ENCODE data around the gene B4GALT2. TPM values are rescaled to one million over a fixed set of nuclear protein-coding genes. Genes with fewer than 3 reads are reported as not detected.

B4GALT2 gene
- total RNA-seq, 2 experiments from 2014 or later: 0.57 to 1.4 TPM

- no peaks in the 10 kb centered on the region for H3K4me1 ChIP-seq (ENCODE audit: insufficient read depth, low read length, poor library complexity, severe bottlenecking)
- CTCF ChIA-PET (ENCODE audit: unreplicated experiment): interaction anchor here (0.5 to 1.7 kb wide), 5 partner anchors 15 to 167 kb away, joined by 3 to 8 read pairs (median 3); no protein-coding TSS in a partner anchor
- no TSS peak for BruUV-seq (replicated peaks)
- no peaks in the 10 kb centered on the region for H3K79me2 ChIP-seq (ENCODE audit: insufficient read depth, low read depth, low read length)
- H3K9me3 ChIP-seq (ENCODE audit: low read length): no peaks in the 10 kb centered on the region
- no peak overlapping the region for H2AFZ ChIP-seq (ENCODE audit: low read length)
- H4K20me1 ChIP-seq (ENCODE audit: insufficient read depth, low read length): no peaks in the 10 kb centered on the region
- POLR2A ChIA-PET: no interaction called here
- no peak overlapping the region for H3K4me3 ChIP-seq (ENCODE audit: low read depth, low read length, poor library complexity, severe bottlenecking)
- no peak overlapping the region for H3K27ac ChIP-seq (ENCODE audit: low read depth, low read length, poor library complexity, severe bottlenecking)
- intact Hi-C loops (cut with micrococcal nuclease; ENCODE audit: unreplicated experiment): loop anchor here (5.0 kb wide), 1 partner anchor 94 kb away; no protein-coding TSS in a partner anchor
- TF ChIP-seq, protein P1, sequence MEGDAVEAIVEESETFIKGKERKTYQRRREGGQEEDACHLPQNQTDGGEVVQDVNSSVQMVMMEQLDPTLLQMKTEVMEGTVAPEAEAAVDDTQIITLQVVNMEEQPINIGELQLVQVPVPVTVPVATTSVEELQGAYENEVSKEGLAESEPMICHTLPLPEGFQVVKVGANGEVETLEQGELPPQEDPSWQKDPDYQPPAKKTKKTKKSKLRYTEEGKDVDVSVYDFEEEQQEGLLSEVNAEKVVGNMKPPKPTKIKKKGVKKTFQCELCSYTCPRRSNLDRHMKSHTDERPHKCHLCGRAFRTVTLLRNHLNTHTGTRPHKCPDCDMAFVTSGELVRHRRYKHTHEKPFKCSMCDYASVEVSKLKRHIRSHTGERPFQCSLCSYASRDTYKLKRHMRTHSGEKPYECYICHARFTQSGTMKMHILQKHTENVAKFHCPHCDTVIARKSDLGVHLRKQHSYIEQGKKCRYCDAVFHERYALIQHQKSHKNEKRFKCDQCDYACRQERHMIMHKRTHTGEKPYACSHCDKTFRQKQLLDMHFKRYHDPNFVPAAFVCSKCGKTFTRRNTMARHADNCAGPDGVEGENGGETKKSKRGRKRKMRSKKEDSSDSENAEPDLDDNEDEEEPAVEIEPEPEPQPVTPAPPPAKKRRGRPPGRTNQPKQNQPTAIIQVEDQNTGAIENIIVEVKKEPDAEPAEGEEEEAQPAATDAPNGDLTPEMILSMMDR (conservative IDR thresholded peaks at IDR 0.05; ENCODE audit: low read length): no peak
- TF ChIP-seq EZH2phosphoT487 (IDR thresholded peaks at IDR 0.05; ENCODE audit: borderline replicate concordance, low read depth, low read length): no peak
- DNase-seq (ENCODE audit: low spot score): no peak
- no peaks in the 10 kb centered on the region for H3K9me2 ChIP-seq (ENCODE audit: insufficient read depth, low read length)
- H3K36me3 ChIP-seq (ENCODE audit: insufficient read depth, low read length): no peaks in the 10 kb centered on the region
- no peak overlapping the region for H3K4me2 ChIP-seq (ENCODE audit: low read length)
Measured at GRCh38 chr1:43930949-43931275, 48.1 kb upstream of the B4GALT2 start.

DNA sequence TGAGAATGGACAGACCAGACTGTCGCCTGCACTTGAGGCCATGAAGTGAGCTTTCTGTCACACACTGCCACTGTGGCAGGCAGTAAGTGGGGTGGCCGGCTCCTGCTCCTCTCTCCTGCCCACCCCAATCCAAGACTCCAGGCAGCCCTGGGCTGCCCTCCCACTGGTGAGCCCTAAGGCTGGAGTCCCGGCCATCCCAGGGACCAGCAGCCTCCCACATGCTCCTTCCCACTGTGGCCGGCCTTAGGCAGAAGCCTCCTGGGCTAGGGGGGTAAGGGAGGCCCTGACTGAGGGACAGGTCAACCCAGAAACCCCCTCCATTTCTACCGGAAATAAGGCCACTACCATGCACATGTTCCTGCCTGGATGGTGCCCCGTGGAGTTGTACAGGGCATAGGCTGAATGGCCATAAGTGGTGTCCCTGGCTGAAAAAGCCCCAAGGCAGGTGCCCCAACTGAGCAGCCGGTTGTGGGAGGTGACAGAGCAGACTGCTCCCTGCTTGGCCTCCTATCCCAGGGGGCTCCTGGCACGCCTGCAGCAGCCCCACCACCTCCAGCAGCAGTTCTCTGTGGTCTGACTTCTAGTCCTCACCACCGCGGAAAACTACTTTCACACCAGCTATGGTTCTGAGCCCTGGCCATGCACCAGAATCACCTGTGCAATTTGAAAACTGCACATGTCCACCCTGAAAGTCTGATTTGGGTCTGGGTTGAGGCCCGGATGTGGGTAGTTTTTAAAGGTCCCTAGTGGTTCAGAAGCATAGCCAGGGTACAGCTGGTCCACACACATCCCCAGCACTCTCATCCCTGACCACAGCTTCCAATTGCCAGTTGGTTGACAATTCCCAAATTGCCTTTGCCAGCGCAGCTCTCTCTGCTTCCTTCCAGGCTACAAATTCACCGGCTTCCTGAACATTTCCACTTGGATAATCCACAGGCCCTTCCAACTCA lies 47.0 kb upstream of the B4GALT2 start:
- no TSS peak for BruUV-seq (replicated peaks)
- intact Hi-C loops (cut with micrococcal nuclease; ENCODE audit: unreplicated experiment): loop anchor here (5.0 kb wide), 1 partner anchor 95 kb away; no protein-coding TSS in a partner anchor
- no peak overlapping the region for H3K4me2 ChIP-seq (ENCODE audit: low read length)
- H3K4me3 ChIP-seq (ENCODE audit: low read depth, low read length, poor library complexity, severe bottlenecking): no peak overlapping the region
- no peaks in the 10 kb centered on the region for H3K79me2 ChIP-seq (ENCODE audit: insufficient read depth, low read depth, low read length)
- no peaks in the 10 kb centered on the region for H3K9me2 ChIP-seq (ENCODE audit: insufficient read depth, low read length)
- H3K4me1 ChIP-seq (ENCODE audit: insufficient read depth, low read length, poor library complexity, severe bottlenecking): no peaks in the 10 kb centered on the region
- H2AFZ ChIP-seq (ENCODE audit: low read length): no peak overlapping the region
- no peak for DNase-seq (ENCODE audit: low spot score)
- ChIA-PET POLR2A (no interaction called here), CTCF (ENCODE audit: unreplicated experiment) (interaction anchor here (1.0 to 1.7 kb wide), 2 partner anchors 168 kb away, joined by 3 to 8 read pairs; no protein-coding TSS in a partner anchor)
- no peak for TF ChIP-seq EZH2phosphoT487 (IDR thresholded peaks at IDR 0.05; ENCODE audit: borderline replicate concordance, low read depth, low read length)
- TF ChIP-seq, protein P1 (conservative IDR thresholded peaks at IDR 0.05; ENCODE audit: low read length): no peak
- no peaks in the 10 kb centered on the region for H4K20me1 ChIP-seq (ENCODE audit: insufficient read depth, low read length)
- no peaks in the 10 kb centered on the region for H3K9me3 ChIP-seq (ENCODE audit: low read length)
- H3K27ac ChIP-seq (ENCODE audit: low read depth, low read length, poor library complexity, severe bottlenecking): no peak overlapping the region
- no peaks in the 10 kb centered on the region for H3K36me3 ChIP-seq (ENCODE audit: insufficient read depth, low read length)
